GM12891 (cell line): ENCODE measurements around the gene ACTL8.

Source experiments
- DNase-seq: peaks from one replicate; pipeline ENCODE4 v3.0.0; 2011; ENCODE audit warnings: low spot score; ENCODE audit not compliant: insufficient read length
- FAIRE-seq: peaks from 2 replicates; lab custom pipeline; 2011; peaks lifted over from hg19 to GRCh38; lab: Jason Lieb, UNC
- PAX5 ChIP-seq: IDR thresholded peaks from 2 replicates; pipeline ENCODE4 v1.6.1; 2011; ENCODE audit warnings: low read length, moderate library complexity, mild to moderate bottlenecking; ENCODE audit not compliant: insufficient read depth, severe bottlenecking
- POLR2A ChIP-seq: IDR thresholded peaks from 2 replicates; pipeline ENCODE4 v1.6.1; 2011; ENCODE audit warnings: low read depth, low read length, control low read depth
- POLR2AphosphoS5 ChIP-seq: IDR thresholded peaks from 2 replicates; pipeline ENCODE4 v1.6.1; 2011; ENCODE audit warnings: low read depth, low read length, control low read depth
- POU2F2 ChIP-seq: IDR thresholded peaks from 2 replicates; pipeline ENCODE4 v1.6.1; 2011; ENCODE audit warnings: low read depth, mild to moderate bottlenecking, control low read depth, low read length, moderate library complexity
- SPI1 ChIP-seq: IDR thresholded peaks from 2 replicates; pipeline ENCODE4 v1.6.1; 2011; ENCODE audit warnings: low read depth, low read length, control low read depth
- TAF1 ChIP-seq: IDR thresholded peaks from 2 replicates; pipeline ENCODE4 v1.6.1; 2011; ENCODE audit warnings: low read depth, low read length, control low read depth

Gene ACTL8

DNA sequence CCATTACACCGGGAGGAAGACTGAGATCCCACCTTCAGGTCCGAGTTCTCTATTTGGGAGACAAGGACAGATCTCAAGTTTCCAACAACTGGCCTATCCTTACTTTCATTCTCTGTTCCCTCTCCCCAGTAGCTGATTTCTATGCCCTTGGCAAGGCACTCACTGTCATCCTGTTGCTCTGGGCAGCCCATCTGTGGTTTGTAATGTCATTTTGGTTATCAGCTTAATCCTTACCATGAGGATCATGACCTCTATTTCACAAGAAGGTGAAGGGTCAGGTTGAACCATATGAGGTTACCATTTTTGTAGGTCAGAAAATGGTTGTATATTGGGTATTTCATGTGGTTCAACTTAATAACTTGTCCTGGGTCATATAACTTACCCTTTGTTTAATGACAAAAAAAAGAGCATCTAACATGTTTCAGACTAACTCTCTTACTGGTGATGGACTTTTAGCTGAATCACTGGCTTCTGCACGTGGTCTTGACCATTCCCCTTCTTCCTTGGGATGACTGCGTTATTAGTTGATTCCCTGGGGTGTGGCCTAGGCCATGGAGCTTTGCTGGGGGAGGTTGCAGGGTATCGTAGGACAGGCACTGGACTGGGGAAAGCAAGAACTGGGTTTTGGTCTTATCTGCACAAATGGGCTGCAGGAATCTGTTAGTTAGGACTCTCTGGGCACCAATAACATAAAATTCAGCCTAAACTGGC, 120.2 kb downstream of the ACTL8 start:
- FAIRE-seq: no peak
- no peak for DNase-seq
- TF ChIP-seq POLR2AphosphoS5: no peak
- no peak for TF ChIP-seq POLR2A
- no peak for TF ChIP-seq SPI1
- no peak for TF ChIP-seq POU2F2
- TF ChIP-seq TAF1: no peak
- no peak for TF ChIP-seq PAX5

GRCh38 chr1:17875882-17876280, 120.7 kb downstream of the ACTL8 start:
- FAIRE-seq (no peak), DNase-seq (no peak)
- TF ChIP-seq POU2F2 (no peak), TAF1 (no peak), POLR2A (no peak), PAX5 (no peak), POLR2AphosphoS5 (no peak), SPI1 (no peak)
